ENCODE measurements around the gene SLC29A4. TPM values are rescaled to one million over a fixed set of nuclear protein-coding genes. Genes with fewer than 3 reads are reported as not detected.
A peak's percentile ranks its signal among the peaks of the same experiment; 100 is the strongest.

SLC29A4 gene
- polyA plus RNA-seq, 1 of the 3 experiments (the other 2 are of a cell fraction) = 12.3 TPM

GRCh38 chr7:5354460-5355232 is 71.9 kb downstream of the SLC29A4 start:
- Histone ChIP-seq H3F3A (replicated peaks; ENCODE audit: insufficient read depth) (peaks cover 4% of the 10 kb centered on the region), H3K79me2 (ENCODE audit: insufficient read depth) (peaks cover 88% of the 10 kb centered on the region), H2AFZ (ENCODE audit: low read depth) (no peak overlapping the region), H4K20me1 (ENCODE audit: insufficient read depth) (peaks cover 60% of the 10 kb centered on the region), H3K4me2 (no peak overlapping the region), H3K36me3 (replicated peaks in 1 of 2; ENCODE audit: control insufficient read depth in 1 of 2, insufficient read depth in 2 of 2, low read length in 1 of 2) (peaks cover 50 to 56% of the 10 kb centered on the region in 2 experiments), H3K27me3 (ENCODE audit: insufficient read depth) (no peaks in the 10 kb centered on the region), H3K27ac (ENCODE audit: low read depth in 2 of 2, low read length in 1 of 2) (peak overlapping the region in 1 of 2 experiments; percentile 56; a peak in 2 of 4 replicates), H3K4me3 (ENCODE audit: low read depth in 2 of 2, low read length in 1 of 2) (peak overlapping the region in 1 of 2 experiments; percentile 20; a peak in 1 of 4 replicates), H3K4me1 (ENCODE audit: control insufficient read depth in 1 of 2, insufficient read depth in 2 of 2, low read depth in 1 of 2, low read length in 1 of 2) (peaks cover 12 to 15% of the 10 kb centered on the region in 2 experiments; a peak in 2 of 4 replicates), H3K9ac (no peak overlapping the region), H3K9me3 (no peaks in the 10 kb centered on the region), H3K9me2 (no peaks in the 10 kb centered on the region)
- POLR2A ChIA-PET = interaction anchor here (0.8 to 2.1 kb wide), 6 partner anchors 9 to 114 kb away, joined by 3 to 10 read pairs (median 4); partner anchors contain the start of gene TNRC18
- WGBS (ENCODE audit: low lambda C conversion rate) = 60% methylated on average over 17 of the region's 17 CpGs
- CTCF ChIA-PET = interaction anchor here (0.5 to 8.3 kb wide), 13 partner anchors 9 to 338 kb away, joined by 3 to 94 read pairs (median 3); partner anchors contain the start of gene TNRC18
- DNase-seq = peak; percentile 99
- no peak for TF ChIP-seq EZH2phosphoT487 (IDR thresholded peaks at IDR 0.05; ENCODE audit: borderline replicate concordance, low read depth)
- no peak for TF ChIP-seq NFIC (IDR thresholded peaks at IDR 0.05; ENCODE audit: borderline replicate concordance)
- TF ChIP-seq TAF1 (IDR thresholded peaks at IDR 0.05; ENCODE audit: borderline replicate concordance, low read depth, low read length) = no peak
- no peak for TF ChIP-seq IRF3 (IDR thresholded peaks at IDR 0.05; ENCODE audit: low read depth, low read length)
- no peak for TF ChIP-seq MEF2A (IDR thresholded peaks at IDR 0.05; ENCODE audit: borderline replicate concordance, low read depth)
- no peak for TF ChIP-seq ZBTB33 (IDR thresholded peaks at IDR 0.05; ENCODE audit: borderline replicate concordance, low read depth)
- no peak for TF ChIP-seq ELF1 (IDR thresholded peaks at IDR 0.05)
- no peak for TF ChIP-seq NRF1 (IDR thresholded peaks at IDR 0.05; ENCODE audit: low read depth, low read length)
- TF ChIP-seq PBX3 (IDR thresholded peaks at IDR 0.05) = peak; percentile 33; the same call in 1 of the 2 replicates
- TF ChIP-seq MXI1 (IDR thresholded peaks at IDR 0.05; ENCODE audit: low read depth, low read length) = peak; percentile 87
- TF ChIP-seq RXRA (IDR thresholded peaks at IDR 0.05; ENCODE audit: borderline replicate concordance, low read depth) = no peak
- TF ChIP-seq RAD21 (IDR thresholded peaks at IDR 0.05; ENCODE audit: low read length) = 0 out of 2 replicates have a peak, but pooled peaks have one; percentile 15
- TF ChIP-seq FOXM1 (IDR thresholded peaks at IDR 0.05; ENCODE audit: low read depth) = no peak
- TF ChIP-seq JUND (IDR thresholded peaks at IDR 0.05) = no peak
- TF ChIP-seq FOXJ3 (CRISPR knock-in tag; IDR thresholded peaks at IDR 0.05) = peak; percentile 86
- no peak for TF ChIP-seq USF2 (IDR thresholded peaks at IDR 0.05; ENCODE audit: borderline replicate concordance, low read depth, low read length)
- peak; percentile 90 for TF ChIP-seq RCOR1 (IDR thresholded peaks at IDR 0.05; ENCODE audit: low read length)
- TF ChIP-seq EP300 (IDR thresholded peaks at IDR 0.05; ENCODE audit: borderline replicate concordance in 1 of 2, low read depth in 1 of 2, low read length in 1 of 2) = peak in 1 of 2 experiments; percentile 83; a peak in 2 of 4 replicates
- TF ChIP-seq RFX5 (IDR thresholded peaks at IDR 0.05; ENCODE audit: low read length) = peak; percentile 76; the same call in 1 of the 2 replicates
- TF ChIP-seq MAX (IDR thresholded peaks at IDR 0.05; ENCODE audit: low read depth) = no peak
- TF ChIP-seq GABPA (IDR thresholded peaks at IDR 0.05; ENCODE audit: low read depth) = no peak
- TF ChIP-seq POLR2AphosphoS5 (IDR thresholded peaks at IDR 0.05; ENCODE audit: low read depth, low read length) = no peak
- peak; percentile 84 for TF ChIP-seq CHD2 (IDR thresholded peaks at IDR 0.05; ENCODE audit: low read length, partially characterized antibody)
- TF ChIP-seq SIN3A (IDR thresholded peaks at IDR 0.05; ENCODE audit: borderline replicate concordance, low read depth, low read length) = no peak
- TF ChIP-seq TCF12 (IDR thresholded peaks at IDR 0.05) = peak; percentile 61
